Measurements from ENCODE around the gene SPEN. TPM values are rescaled to one million over a fixed set of nuclear protein-coding genes. Genes with fewer than 3 reads are reported as not detected.

SPEN gene
- total and polyA plus RNA-seq, 12 donors, result 16.4 to 51.2 (median 30.7) TPM

DNA sequence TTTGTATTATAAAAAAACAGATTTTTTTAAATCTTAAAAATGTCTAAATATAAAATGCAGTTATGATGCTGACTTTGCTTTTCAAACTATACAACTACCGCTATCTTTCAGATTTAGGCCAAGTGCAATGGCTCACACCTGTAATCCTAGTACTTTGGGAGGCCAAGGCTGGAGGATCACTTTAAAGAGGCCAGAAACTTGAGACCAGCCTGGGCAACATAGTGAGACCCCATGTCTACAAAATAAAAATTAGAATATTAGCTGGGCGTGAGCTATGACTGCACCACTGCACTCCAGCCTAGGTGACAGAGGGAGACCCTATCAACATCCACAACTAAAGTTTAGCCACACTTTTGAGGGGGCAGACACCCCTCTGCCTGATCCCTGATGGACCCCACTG is 108.0 kb downstream of the SPEN start:
- TF ChIP-seq POLR2A (IDR thresholded peaks at IDR 0.05), result no peak
- TF ChIP-seq CTCF (IDR thresholded peaks at IDR 0.05), result no peak
- Histone ChIP-seq H3K27ac (peak overlapping the region in 3 of 5 donors; percentile 35 to 70 (median 54)), H3K36me3 (replicated peaks in 1 of 2) (no peaks in the 10 kb centered on the region), H3K4me1 (replicated peaks in 1 of 2) (peaks cover 23 to 61% of the 10 kb centered on the region in 2 donors), H3K9me3 (replicated peaks in 1 of 3) (no peaks in the 10 kb centered on the region), H3K27me3 (no peaks in the 10 kb centered on the region), H3K4me3 (no peak overlapping the region)
- intact Hi-C loops (cut with DNase I), result no loop called here
- WGBS, 4 donors, result 95 to 100% (median 99%) methylated on average over 2 of the region's 2 CpGs
- no peak for DNase-seq

GRCh38 chr1:15956150-15956549 is 108.6 kb downstream of the SPEN start:
- Histone ChIP-seq H3K4me1 (replicated peaks in 1 of 2) (peaks cover 17 to 57% of the 10 kb centered on the region in 2 donors), H3K4me3 (no peak overlapping the region), H3K36me3 (replicated peaks in 1 of 2) (no peaks in the 10 kb centered on the region), H3K9me3 (replicated peaks in 1 of 3) (no peaks in the 10 kb centered on the region), H3K27me3 (no peaks in the 10 kb centered on the region), H3K27ac (peak overlapping the region in 3 of 5 donors; percentile 35 to 70 (median 54))
- DNase-seq, result no peak
- TF ChIP-seq CTCF (IDR thresholded peaks at IDR 0.05) (no peak), POLR2A (IDR thresholded peaks at IDR 0.05) (no peak)
- intact Hi-C loops (cut with DNase I), result no loop called here

- no peak for DNase-seq
- 83 to 88% (median 85%) methylated on average over 15 of the region's 15 CpGs for WGBS, 4 donors
- Histone ChIP-seq H3K36me3 (replicated peaks in 1 of 2) (no peaks in the 10 kb centered on the region), H3K27me3 (no peaks in the 10 kb centered on the region), H3K4me3 (no peak overlapping the region), H3K27ac (peak overlapping the region in 1 of 5 donors; percentile 27), H3K9me3 (replicated peaks in 1 of 3) (no peaks in the 10 kb centered on the region), H3K4me1 (replicated peaks in 1 of 2) (peaks cover 17 to 55% of the 10 kb centered on the region in 2 donors)
- intact Hi-C loops (cut with DNase I), result no loop called here
- TF ChIP-seq CTCF (IDR thresholded peaks at IDR 0.05), result no peak
- TF ChIP-seq POLR2A (IDR thresholded peaks at IDR 0.05), result no peak
These were observed 110.0 kb downstream of the SPEN start for GRCh38 chr1:15957221-15958095.

DNA sequence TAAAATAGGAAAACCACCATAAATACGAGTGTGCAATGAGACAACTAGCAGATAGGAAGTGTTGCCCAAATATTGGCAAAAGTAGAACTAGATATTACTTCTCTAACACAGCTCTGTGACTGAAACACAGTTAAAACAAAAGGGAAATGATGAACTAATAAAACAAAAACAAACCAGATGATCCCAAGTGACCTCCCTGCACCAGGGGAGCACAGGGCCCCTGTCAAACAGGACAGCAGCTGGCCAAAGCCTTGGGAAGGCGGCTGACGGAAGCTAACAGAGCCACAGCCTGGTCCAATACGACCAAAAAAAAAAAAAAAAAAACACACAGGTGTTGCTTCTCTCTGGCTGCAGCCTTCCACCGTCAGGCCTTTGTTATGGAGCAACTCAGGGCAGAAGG is 110.6 kb downstream of the SPEN start:
- peaks cover 17 to 55% of the 10 kb centered on the region in 2 donors for H3K4me1 ChIP-seq (replicated peaks in 1 of 2)
- no peak for DNase-seq
- intact Hi-C loops (cut with DNase I), result no loop called here
- no peaks in the 10 kb centered on the region for H3K9me3 ChIP-seq (replicated peaks in 1 of 3)
- no peaks in the 10 kb centered on the region for H3K27me3 ChIP-seq
- WGBS, 4 donors, result 46 to 71% (median 55%) methylated on average over 5 of the region's 5 CpGs
- H3K36me3 ChIP-seq (replicated peaks in 1 of 2), result no peaks in the 10 kb centered on the region
- H3K27ac ChIP-seq, result peak overlapping the region in 1 of 5 donors; percentile 27
- H3K4me3 ChIP-seq, result no peak overlapping the region
- TF ChIP-seq CTCF (IDR thresholded peaks at IDR 0.05) (no peak), POLR2A (IDR thresholded peaks at IDR 0.05) (no peak)
